IPS DF 4.7 (cell line): ENCODE results near the gene BACH2.
"Not testable (repeated sequence)": the region's sequence is repeated elsewhere in the genome, so short reads cannot be mapped to it uniquely, and the experiment has no call there.

Experiments used
- DNase-seq: peaks from one replicate; pipeline ENCODE4 v3.0.0-alpha.2; 2013; ENCODE audit warnings: low spot score; ENCODE audit errors: extremely low read depth

BACH2 gene

GRCh38 chr6:90127595-90127994 is 169.0 kb downstream of the BACH2 start:
- no peak for DNase-seq

GRCh38 chr6:90126839-90127238 is 169.8 kb downstream of the BACH2 start:
- DNase-seq = no peak

- DNase-seq = no peak
These were observed 170.5 kb downstream of the BACH2 start for GRCh38 chr6:90126181-90126580.

DNA sequence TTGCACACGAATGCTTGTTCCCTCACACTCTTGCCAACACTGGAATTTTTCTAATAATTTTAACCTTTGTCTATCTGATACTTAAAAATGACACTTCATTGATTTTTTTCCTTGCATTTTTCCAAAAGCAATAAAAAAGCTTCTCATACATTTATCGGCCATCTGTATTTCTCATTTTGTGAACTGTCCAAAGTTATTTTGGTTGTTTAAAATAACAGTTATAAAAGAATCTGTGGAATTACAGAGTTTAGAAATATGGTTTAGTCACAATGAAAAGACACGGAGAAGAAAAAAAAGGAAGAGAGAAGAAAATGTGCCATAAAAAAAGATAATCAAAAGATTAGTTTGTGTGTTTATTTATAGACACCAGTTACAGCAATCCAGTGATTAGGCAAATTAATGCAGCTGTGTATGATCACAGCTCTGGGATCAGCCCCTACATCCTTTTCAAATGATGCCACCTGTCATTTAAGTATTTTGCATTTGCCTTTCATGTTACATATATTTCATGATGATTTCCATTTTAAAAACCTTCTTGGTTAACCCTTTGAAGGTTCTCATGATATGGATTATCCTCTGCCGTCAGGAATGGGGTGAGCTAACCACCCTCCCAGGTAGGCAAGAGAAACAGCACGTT is 171.7 kb downstream of the BACH2 start:
- no peak for DNase-seq

GRCh38 chr6:90123831-90124230 is 172.8 kb downstream of the BACH2 start:
- no peak for DNase-seq

DNA sequence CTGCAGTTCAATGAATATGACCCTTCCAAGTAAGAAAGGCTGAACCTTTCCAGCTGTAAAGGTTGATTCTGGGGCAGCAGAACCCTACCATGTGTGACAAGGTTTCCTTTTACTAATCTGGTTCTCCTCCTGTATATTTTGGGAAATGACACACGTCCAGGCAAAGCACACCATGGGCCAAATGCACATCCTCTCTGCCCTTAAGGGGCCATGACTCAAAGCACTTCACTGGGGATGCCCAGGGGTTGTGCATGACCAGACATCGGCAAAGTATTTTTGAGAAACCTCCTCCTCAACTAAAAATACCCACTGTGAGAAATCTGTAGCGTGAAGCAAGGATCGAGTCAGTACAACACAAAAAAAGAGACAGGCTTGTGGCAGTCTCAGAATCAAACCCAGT is 174.7 kb downstream of the BACH2 start:
- DNase-seq = no peak

DNA sequence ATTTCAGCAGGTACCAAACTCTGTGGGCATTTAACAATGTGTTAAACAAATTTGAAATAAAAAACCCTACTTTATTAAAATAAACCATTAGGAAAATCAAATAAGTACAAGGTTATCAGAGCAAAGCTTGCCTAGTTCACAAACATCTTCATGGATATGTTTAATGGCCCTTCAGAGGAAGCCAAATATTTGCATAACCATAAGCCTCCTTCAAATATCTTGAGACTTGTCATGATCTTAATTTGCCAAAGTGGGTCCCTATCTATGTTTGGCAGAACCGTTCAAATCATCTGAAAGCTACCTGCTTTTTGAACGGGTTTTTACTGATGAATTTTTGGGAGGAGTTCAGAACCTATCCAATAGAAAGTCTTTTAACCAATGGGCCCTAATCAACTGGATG is 176.3 kb downstream of the BACH2 start:
- no peak for DNase-seq

GRCh38 chr6:90119618-90120017 is 177.0 kb downstream of the BACH2 start:
- no peak for DNase-seq

DNA sequence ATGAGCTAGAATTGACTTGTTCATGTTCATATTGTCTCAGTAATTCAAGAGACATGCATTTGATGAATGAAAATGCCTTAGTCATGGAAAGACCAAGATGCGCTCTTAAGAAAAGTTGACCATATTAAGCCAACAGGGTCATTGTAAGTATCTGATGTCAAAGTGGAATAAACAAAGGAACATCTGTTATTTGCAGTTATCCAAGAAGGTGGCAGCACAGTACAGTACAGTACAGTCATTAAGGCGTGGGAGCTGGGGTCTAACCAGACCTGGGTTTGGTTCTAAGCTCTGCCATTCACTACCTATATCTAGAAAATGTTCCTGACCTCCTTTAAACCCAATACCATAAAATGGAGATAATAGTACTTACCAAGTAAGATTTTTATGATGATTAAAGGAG is 178.1 kb downstream of the BACH2 start:
- no peak for DNase-seq

DNA sequence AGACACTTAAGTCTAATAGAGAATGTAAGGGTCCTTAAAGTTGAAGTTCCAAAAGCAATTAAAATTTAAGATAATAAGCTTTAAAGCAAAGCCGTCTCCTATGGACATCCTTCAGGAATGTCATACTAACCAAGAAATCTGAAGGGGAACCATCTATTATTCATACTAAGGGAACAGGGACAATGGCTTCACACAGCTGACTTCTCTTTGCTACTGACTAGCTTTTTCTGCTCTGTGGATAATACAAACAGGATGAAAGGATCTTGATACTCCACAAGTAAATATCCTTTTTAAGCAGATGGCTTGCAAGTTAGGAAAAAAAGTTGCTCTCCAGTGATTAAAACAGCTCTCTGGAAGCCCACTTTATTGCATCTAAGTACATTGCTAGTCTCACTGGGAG is 178.6 kb downstream of the BACH2 start:
- DNase-seq = no peak

- DNase-seq = not testable (repeated sequence)
These were observed 180.5 kb downstream of the BACH2 start for GRCh38 chr6:90116126-90116525.

GRCh38 chr6:90113389-90113788 is 183.3 kb downstream of the BACH2 start:
- DNase-seq = no peak

- DNase-seq = no peak
These were observed 185.3 kb downstream of the BACH2 start for GRCh38 chr6:90111387-90111786.

GRCh38 chr6:90110971-90111370 is 185.7 kb downstream of the BACH2 start:
- DNase-seq = no peak

GRCh38 chr6:90109141-90109540 is 187.5 kb downstream of the BACH2 start:
- no peak for DNase-seq

DNA sequence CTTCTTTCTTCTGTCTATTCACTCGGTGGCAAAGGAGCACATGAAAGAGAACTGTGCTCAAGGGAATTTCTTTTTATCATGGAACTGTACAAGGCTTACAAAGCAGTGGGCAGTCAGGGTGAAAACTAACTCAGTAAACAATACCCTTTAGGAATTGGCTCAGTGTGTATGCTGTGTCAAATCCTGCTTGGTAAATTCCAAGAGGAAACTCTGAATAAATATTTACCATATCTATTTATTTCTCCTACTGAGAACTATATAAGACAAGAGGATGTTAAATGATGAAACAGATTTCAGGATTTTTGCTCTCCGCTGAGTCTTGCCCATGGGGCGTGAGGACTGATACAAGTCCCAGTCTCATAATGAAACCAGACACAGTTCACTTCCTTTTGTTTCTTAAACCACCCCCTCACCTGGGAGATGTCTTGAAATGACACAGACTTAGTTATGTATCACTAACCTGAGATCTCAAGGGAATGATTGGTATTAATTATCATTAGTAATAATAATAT is 188.8 kb downstream of the BACH2 start:
- no peak for DNase-seq

- no peak for DNase-seq
These were observed 189.3 kb downstream of the BACH2 start for GRCh38 chr6:90107371-90107770.

DNA sequence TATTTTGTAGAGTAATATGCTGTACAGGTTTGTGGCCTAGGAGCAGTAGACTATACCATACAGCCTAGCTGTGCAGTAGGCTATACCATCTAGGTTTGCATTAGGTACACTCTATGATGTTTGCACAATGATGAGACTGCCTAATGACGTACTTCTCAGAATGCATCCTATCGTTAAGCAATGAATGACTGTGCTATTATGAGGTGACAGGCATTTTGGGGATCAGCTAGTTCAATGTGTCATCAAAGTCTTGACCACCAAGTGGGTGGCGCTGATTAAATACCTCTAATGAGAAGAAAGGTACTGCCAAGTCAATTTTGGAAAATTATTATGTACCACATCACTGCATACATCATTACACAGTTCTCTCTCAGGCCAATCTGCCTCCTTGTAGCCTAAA is 190.2 kb downstream of the BACH2 start:
- no peak for DNase-seq

DNA sequence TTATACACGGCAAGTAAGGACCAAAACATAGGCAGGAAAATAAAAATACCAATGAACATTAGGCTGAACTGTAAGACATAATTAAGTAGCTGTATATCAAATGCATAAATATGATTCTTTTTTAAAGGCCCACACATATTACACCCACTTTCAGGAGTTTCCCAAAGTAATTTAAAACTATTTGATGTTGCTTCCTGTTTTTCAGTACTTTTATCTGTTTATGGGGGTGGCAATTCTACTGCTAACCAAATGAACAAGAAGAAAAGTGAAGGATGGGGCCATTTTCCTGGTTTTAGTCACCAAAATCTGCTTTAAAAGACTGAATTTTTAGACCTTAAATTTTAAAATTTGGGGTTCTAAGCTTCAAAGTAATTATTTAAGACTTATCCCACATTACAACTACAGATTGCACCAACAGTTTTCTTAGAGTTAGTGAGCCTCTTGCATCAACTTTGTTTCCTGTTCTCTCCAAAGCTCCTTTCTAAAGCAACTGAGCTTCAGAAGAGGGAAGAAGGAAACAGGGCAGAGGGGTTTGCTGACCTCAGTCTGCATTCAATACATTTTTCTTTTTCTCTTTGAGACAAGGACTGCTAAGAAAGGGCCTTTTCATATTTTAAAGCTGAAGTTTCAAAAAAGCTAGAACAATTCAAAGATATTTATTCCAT is 191.0 kb downstream of the BACH2 start:
- DNase-seq = no peak

DNA sequence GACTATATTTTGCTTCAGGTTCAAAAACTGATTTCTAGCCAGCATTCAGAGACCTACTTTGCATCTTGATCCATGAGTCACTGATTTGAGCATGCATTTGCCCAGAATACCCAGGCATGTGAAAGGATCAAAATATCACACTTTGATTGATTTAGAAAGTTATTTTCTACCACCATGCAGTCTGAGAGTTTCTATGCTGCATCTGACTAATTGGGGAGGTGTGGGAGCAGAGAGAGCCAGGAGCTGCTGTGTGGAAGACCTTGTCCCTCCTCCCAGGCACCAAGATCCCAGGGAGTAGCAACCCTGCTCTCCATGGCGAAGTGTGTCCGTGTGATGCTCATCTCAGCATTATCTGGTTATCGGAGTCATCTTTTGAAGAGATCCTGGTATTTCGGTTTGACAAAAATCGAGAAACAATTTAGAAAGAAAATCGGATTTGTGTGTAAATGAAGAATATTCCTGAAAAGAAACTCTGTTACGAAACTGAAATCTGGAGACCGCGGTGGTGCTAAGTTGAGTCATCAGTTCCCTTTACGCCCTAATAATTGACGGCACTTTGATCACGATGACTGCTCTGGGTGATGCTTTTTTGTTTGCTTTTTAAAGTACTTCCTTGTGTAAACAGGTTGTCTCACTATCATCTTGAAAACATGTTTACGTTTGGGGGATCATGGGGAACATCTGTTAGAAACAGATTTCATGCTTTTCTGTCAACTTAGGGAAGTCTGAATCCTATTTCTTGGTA is 193.4 kb downstream of the BACH2 start:
- no peak for DNase-seq

DNA sequence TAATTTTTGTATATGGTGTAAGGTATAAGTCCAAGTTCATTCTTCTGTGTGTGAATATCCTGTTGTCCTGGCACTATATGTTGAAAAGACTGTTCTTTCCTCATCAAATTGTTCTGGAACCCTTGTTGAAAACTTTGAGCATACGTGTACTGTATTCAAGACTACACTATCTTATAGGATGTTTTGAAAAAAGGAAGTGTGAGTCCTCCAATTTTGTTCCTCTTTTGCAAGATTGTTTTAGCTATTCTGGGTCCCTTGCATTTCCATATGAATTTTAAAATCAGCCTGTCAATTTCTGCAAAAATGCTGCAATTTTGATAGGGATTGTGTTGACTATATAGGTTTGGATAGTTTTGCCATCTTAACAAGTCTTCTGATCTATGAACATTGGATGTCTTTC is 195.2 kb downstream of the BACH2 start:
- no peak for DNase-seq

GRCh38 chr6:90100059-90100665 is 196.5 kb downstream of the BACH2 start:
- DNase-seq = no peak
